Right atrium auricular region (tissue), 2 donors: ENCODE data around the gene OR2T29. TPM values are rescaled to one million over a fixed set of nuclear protein-coding genes. Genes with fewer than 3 reads are reported as not detected.
"Not testable (repeated sequence)": the region's sequence is repeated elsewhere in the genome, so short reads cannot be mapped to it uniquely, and the experiment has no call there.

Source experiments
- DNase-seq: peaks from one replicate; pipeline ENCODE4 v3.0.0-alpha.2; 2019; ENCODE audit warnings: low spot score
- H3K27ac ChIP-seq, 2 donors: fragments of 200-600 bp; sonication (generic); 1 replicate in 1 of 2; 2 replicates in 1 of 2; pipeline ENCODE4 v1.5.1; 2016 to 2019
- H3K27me3 ChIP-seq, 2 donors: fragments of 200-600 bp; sonication (generic); one replicate each; pipeline versions ENCODE4 v1.5.1 to v1.6.0; 2017 to 2019
- H3K36me3 ChIP-seq: fragments of 200-600 bp; sonication (generic); one replicate; pipeline ENCODE4 v1.5.1; 2016
- H3K4me1 ChIP-seq, 2 donors: fragments of 200-600 bp; sonication (generic); one replicate each; pipeline versions ENCODE4 v1.5.1 to v1.6.0; 2017 to 2019
- H3K4me3 ChIP-seq, 2 donors: fragments of 200-600 bp; sonication (generic); 1 replicate in 1 of 2; 2 replicates in 1 of 2; pipeline ENCODE4 v1.5.1; 2017 to 2019; ENCODE audit warnings: mild to moderate bottlenecking in 1 of 2, moderate library complexity in 1 of 2
- H3K9me3 ChIP-seq, 2 donors: fragments of 200-600 bp; sonication (generic); one replicate each; pipeline ENCODE4 v1.5.1; 2019
- CTCF ChIP-seq, 2 donors: fragments of 200-600 bp; sonication (generic); IDR thresholded peaks; one replicate each; pipeline ENCODE4 v1.5.1; 2019; ENCODE audit warnings: antibody characterized with exemption in 2 of 2
- total RNA-seq, 2 donors: library from RNA; depleted of rRNA; stranded (reverse); fragments of >200 nt; gene quantifications; one replicate each; pipeline ENCODE4 v1.1.0, GENCODE V29; 2016

OR2T29 gene
- total RNA-seq, 2 donors from 2014 or later, result not detected

GRCh38 chr1:248570811-248571210 is 8.2 kb upstream of the OR2T29 start:
- H3K36me3 ChIP-seq, H3K27ac ChIP-seq, H3K4me1 ChIP-seq, H3K9me3 ChIP-seq, DNase-seq, H3K4me3 ChIP-seq, H3K27me3 ChIP-seq: not testable (repeated sequence)

- not testable (repeated sequence) for H3K36me3 ChIP-seq, H3K4me3 ChIP-seq, H3K27me3 ChIP-seq, H3K27ac ChIP-seq, H3K4me1 ChIP-seq, H3K9me3 ChIP-seq, DNase-seq
Observed at GRCh38 chr1:248569049-248569448, 6.5 kb upstream of the OR2T29 start.

- DNase-seq, H3K9me3 ChIP-seq, H3K27ac ChIP-seq, H3K36me3 ChIP-seq, H3K4me1 ChIP-seq, H3K4me3 ChIP-seq, H3K27me3 ChIP-seq: not testable (repeated sequence)
Observed at GRCh38 chr1:248565530-248566373, 3.2 kb upstream of the OR2T29 start.

- H3K9me3 ChIP-seq, DNase-seq, H3K27ac ChIP-seq, H3K36me3 ChIP-seq, H3K4me3 ChIP-seq, H3K4me1 ChIP-seq, H3K27me3 ChIP-seq: not testable (repeated sequence)
Observed at GRCh38 chr1:248551027-248551426, 11.5 kb downstream of the OR2T29 start.

- H3K4me1 ChIP-seq, H3K27ac ChIP-seq, H3K36me3 ChIP-seq, H3K9me3 ChIP-seq, H3K27me3 ChIP-seq, H3K4me3 ChIP-seq, DNase-seq: not testable (repeated sequence)
Observed at GRCh38 chr1:248547383-248547782, 15.2 kb downstream of the OR2T29 start.

GRCh38 chr1:248537449-248537848 is 25.1 kb downstream of the OR2T29 start:
- not testable (repeated sequence) for H3K36me3 ChIP-seq, H3K9me3 ChIP-seq, H3K27me3 ChIP-seq, H3K4me3 ChIP-seq, H3K27ac ChIP-seq, DNase-seq, H3K4me1 ChIP-seq

- TF ChIP-seq CTCF (IDR thresholded peaks at IDR 0.05), result no peak
- no peaks in the 10 kb centered on the region for H3K27me3 ChIP-seq
Observed at GRCh38 chr1:248521856-248522255, 40.7 kb downstream of the OR2T29 start.

GRCh38 chr1:248510217-248510616 is 52.4 kb downstream of the OR2T29 start:
- H3K27ac ChIP-seq, H3K36me3 ChIP-seq, H3K4me3 ChIP-seq, H3K4me1 ChIP-seq, DNase-seq, H3K9me3 ChIP-seq, H3K27me3 ChIP-seq: not testable (repeated sequence)

More at GRCh38 chr1:248521856-248522255, 40.7 kb downstream of the OR2T29 start:
- no peaks in the 10 kb centered on the region for H3K9me3 ChIP-seq
- no peaks in the 10 kb centered on the region for H3K36me3 ChIP-seq
- DNase-seq, result no peak
- H3K4me3 ChIP-seq, result no peak overlapping the region
- no peaks in the 10 kb centered on the region for H3K4me1 ChIP-seq
- no peak overlapping the region for H3K27ac ChIP-seq

- H3K4me3 ChIP-seq, H3K9me3 ChIP-seq, DNase-seq, H3K4me1 ChIP-seq, H3K27ac ChIP-seq, H3K36me3 ChIP-seq, H3K27me3 ChIP-seq: not testable (repeated sequence)
Observed at GRCh38 chr1:248507773-248508172, 54.8 kb downstream of the OR2T29 start, which contains the start of gene OR2G6. Gene OR2G6, plus strand, starts transcription at chr1:248508073. Its CDS starts 13,574 bp downstream, at chr1:248521647.

Other genes starting within 250 kb of the OR2T29 start
- not detected for gene OR2M7, start 238.2 kb downstream of the OR2T29 start, total RNA-seq
- not detected for gene OR14C36, start 214.0 kb downstream of the OR2T29 start, total RNA-seq
- gene OR2T4, start 201.1 kb downstream of the OR2T29 start, total RNA-seq, result not detected
- gene OR2T6, start 187.0 kb downstream of the OR2T29 start, total RNA-seq, result not detected
- gene OR2T1, start 159.7 kb downstream of the OR2T29 start, total RNA-seq, result not detected
- gene OR2T2, start 117.1 kb downstream of the OR2T29 start, total RNA-seq, result not detected
- gene OR2T3, start 89.4 kb downstream of the OR2T29 start, total RNA-seq, result not detected
- not detected for gene OR2T5, start 74.2 kb downstream of the OR2T29 start, total RNA-seq
- not detected for gene OR2G6, start 54.7 kb downstream of the OR2T29 start, total RNA-seq
- not detected for gene OR2T34, start 12.0 kb upstream of the OR2T29 start, total RNA-seq
- not detected for gene OR2T10, start 34.9 kb upstream of the OR2T29 start, total RNA-seq
- not detected for gene OR2T11, start 72.3 kb upstream of the OR2T29 start, total RNA-seq
- not detected for gene OR2T35, start 82.5 kb upstream of the OR2T29 start, total RNA-seq
- gene OR2T27, start 92.8 kb upstream of the OR2T29 start, total RNA-seq, result not detected
- gene OR14I1, start 140.0 kb upstream of the OR2T29 start, total RNA-seq, result not detected
- gene LYPD8, start 193.0 kb upstream of the OR2T29 start, total RNA-seq, result not detected